ENCODE measurements around the gene KRT5.

The KRT5 gene

GRCh38 chr12:52519826-52520662 is at the start of gene KRT5:
KRT5 (minus strand) TSS chr12:52520394; CDS start chr12:52520296, 98 bp downstream.
- DNase-seq, result no peak

GRCh38 chr12:52568111-52568510 is 47.9 kb upstream of the KRT5 start:
- DNase-seq, result no peak

- DNase-seq, result peak; percentile 54
Observed at GRCh38 chr12:52566847-52567291, 46.7 kb upstream of the KRT5 start.

- no peak for DNase-seq
Observed at GRCh38 chr12:52564582-52564981, 44.4 kb upstream of the KRT5 start.

DNA sequence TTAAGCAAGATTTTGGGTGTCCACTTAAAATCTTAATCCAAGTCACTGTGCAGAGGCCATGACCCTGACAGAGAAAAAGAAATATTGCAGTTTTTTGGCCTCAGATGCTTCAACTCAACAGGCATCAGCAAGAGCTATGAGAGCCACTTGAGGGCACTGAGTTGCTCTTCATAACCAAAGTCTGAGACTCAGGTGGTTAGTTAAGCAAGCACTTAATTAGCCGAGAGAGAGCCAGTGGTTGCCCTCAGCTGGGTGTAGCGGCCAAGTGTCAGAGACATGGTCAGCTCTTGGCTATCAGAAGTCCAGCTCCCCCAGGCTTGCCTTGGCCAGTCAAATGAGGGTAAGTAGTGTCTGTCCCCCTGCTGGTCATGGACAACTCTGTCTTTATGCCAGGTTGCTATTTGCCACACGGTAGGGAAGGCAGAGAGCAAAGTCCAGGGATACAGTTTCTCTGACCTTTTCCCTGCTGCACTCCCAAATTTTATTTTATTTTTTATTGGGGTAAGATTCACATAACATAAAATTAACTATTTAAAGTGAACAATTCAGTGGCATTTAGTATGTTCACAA is 41.8 kb upstream of the KRT5 start:
- DNase-seq, result no peak

DNA sequence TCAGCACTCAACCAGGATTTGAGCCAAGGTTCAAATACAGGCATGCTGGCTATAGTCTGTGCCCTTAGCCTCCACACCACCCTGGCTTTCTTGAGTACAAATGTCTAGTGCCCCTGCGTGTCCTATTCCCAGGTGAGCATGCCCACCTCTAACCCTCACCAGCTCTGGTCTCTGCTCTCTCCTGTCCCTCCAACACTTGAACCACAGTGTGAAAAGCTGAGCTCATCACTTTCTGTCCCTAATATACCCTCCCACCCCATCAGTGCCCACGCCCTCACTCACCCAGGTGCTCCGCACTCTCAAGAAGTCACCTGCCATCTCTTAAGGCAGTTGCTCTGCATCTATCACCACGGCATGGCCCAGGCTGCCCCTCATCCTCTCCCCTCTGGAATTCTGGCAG is 39.8 kb upstream of the KRT5 start:
- no peak for DNase-seq

DNA sequence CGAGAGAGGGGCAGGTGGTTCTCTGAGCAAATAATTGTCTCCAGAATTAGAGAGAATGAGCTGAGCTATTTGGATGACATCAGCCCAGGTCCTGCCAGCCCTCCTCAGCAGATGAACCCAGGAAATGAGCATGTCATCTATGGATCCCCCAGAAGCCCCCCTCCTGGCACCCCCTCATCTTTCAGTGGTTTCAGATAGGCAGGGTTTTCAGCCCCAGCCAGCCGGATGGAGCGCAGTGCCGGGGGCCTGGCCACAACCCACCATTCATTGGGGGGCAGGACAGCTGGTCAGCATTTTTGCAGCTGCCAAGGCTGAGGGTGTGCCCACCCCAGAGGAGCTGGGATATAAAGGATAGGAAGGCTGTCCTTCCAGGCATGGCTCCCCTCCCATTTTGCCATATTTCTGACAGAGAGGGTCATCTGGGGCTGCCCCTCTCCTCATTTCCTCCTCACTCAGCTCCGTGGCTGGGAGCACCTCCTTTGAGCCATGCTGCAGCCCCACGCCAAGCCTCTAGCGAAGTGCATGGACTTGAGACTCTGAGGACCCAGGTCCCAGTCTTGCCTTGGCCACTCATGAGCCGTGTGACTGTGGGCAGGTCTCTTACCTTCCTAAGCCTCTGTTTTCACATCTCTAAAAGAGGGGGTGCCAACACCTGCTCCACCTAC is 38.7 kb upstream of the KRT5 start:
- no peak for DNase-seq

GRCh38 chr12:52557476-52557875 is 37.3 kb upstream of the KRT5 start:
- DNase-seq, result no peak

DNA sequence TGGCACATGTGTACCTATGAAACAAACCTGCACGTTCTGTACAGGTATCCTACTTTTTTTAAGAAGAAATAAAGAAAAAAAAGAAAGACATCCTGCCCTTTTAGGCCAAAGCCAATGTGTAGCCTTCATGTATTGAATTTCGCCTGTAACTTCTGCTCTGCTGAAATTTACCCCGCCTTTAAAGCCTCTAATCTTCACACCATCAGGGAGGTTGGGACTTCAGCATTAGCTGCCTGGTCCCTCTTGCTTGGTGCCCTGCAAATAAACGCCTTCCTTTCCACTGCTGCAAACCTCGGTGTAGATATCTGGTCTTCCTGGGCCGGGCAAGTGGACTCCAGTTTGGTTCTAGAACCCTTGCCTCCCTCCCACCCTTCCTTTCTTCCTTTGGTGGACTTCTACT is 35.4 kb upstream of the KRT5 start:
- DNase-seq, result no peak

DNA sequence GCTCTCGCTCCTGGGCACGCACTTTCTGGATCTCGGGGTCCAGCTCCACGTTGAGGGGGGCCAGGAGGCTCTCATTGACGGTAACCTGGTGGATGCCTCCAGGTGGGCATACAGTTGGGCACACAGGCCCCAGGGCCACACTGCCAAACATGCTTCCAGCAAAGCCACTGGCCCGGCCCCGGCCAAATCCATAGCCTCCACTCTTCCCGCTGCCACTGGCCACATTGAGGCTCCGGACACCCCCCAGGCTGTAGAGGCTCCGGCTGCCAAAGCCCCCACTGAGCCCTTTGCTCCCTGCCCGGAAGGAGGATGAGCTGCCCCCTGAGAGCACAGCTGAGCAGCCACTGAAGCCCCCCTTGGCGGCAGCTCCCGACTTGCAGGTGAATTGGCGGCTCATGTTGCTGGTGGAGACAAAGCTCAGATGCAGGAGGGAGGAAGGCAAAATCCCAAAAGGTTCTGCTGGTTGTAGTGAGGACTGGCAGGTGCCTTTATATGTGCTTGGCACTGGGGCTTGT is 32.5 kb upstream of the KRT5 start, which contains the start of gene KRT71:
KRT71 (minus strand) TSS at position 465 of the 515 bp plus-strand sequence; CDS start at position 397, 68 bp downstream.
- DNase-seq, result no peak

DNA sequence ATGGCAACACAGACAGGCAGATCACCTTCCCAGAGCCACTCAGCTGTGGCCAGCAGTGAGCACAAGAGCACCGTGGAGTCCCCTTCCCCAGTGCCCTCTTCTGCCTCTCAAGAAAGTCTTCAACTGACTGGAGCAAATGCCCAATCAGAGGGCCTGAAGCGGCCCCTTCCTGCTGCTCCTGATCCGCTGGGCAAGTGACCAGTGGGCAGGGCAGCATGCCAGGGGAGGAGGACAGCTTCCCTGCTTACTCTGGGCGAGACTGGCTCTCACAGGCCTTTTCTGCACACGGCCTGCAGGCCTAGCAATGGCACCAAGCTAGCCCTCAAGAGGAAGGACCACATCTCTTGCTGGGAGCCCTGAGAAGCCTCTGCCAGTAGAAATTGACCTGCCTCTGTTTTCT is 31.9 kb upstream of the KRT5 start:
- DNase-seq, result no peak

DNA sequence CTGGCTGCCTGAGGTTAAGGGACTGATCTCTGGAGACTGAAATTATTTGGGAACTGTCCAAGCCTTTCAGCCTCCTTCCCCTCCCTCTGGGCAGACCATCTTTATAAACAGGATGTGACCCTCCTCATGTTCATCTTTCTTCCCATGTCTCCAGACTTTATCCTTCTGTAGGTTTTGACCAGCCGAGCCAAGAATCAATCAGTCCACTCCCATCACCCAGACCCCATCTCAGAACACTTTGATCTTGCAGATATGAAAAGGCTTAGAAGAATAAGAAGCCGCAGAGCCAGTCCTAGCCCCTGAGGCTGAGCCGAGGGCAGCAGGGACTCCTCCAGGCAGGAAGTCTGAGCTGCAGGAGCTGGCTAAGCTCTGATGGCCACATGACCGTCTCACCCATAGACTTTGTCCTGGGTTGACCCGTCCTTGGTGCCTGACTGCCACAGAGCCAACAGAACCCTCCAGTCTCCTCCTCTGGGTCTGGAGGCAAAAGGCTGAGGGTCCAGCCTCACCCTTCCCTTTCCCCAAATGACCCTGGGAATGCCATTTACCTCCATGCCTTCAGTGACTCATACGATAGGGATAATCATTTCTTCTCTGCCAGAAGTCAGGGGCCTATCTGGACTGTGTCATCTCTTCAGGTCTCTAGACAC is 31.1 kb upstream of the KRT5 start:
- DNase-seq, result no peak

DNA sequence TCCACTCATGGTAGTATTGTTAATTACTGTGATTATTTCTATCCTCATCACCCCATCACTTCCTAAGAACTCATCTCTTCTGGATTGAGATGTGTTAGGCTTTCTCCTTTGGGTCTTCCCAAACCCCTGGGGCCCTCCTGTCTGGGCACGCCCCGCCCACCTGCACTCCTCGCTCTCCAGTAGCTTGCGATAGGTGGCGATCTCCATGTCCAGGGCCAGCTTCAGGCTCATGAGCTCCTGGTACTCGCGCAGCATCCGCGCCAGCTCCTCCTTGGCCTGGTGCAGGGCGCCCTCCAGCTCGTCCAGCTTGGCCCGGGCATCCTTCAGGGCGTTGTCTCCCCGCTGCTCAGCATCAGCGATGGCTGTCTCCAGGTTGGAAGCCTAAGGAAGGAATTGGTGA is 25.9 kb upstream of the KRT5 start:
- no peak for DNase-seq

- no peak for DNase-seq
Observed at GRCh38 chr12:52543985-52544883, 24.0 kb upstream of the KRT5 start.

DNA sequence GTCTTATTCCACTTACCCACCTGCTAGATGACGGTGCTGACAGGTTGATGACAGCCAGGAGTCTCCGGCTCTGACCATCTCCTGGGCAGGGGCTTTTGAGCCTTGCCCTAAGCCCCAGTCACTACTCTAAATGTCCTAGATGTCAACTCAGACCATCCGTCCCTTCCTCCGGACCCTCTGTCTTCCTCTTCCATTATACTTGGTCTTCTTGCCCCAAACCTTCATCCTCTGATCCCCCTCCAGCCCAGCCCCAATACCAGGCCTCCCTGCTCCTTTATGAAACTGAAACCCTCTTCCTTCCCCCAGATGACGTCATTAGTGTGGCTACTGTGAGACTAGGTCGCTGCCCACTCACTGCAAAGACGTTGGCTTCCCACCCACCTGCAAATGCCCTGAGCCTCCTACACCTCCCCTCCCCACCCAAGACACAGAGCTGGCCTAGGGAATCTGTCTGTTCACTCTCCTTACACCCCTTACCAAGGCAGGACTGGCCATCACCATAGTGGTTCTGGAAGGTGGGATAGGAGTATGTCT is 22.7 kb upstream of the KRT5 start:
- no peak for DNase-seq

- no peak for DNase-seq
Observed at GRCh38 chr12:52542157-52542556, 22.0 kb upstream of the KRT5 start.

- DNase-seq, result no peak
Observed at GRCh38 chr12:52541709-52542108, 21.5 kb upstream of the KRT5 start.

GRCh38 chr12:52540531-52540930 is 20.3 kb upstream of the KRT5 start:
- DNase-seq, result no peak

DNA sequence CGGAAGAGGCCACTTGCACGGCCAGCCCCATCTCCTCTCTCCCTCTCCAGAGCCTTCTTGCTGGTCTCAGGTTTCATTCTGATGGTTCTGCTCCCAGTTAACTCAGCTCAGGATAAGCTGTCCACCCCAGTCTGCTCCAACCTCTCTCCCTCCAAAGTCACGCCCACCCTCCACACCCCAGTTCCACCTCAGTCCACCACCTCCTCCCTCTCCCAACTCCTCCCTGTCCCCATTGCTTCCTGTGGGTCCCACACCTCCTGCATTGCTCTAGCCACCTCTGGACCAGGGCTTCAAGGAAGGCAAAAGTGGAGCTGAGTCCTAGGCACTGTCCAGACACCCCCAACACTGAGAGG is 19.6 kb upstream of the KRT5 start:
- DNase-seq, result no peak

GRCh38 chr12:52539083-52539820 is 19.1 kb upstream of the KRT5 start:
- DNase-seq, result no peak

DNA sequence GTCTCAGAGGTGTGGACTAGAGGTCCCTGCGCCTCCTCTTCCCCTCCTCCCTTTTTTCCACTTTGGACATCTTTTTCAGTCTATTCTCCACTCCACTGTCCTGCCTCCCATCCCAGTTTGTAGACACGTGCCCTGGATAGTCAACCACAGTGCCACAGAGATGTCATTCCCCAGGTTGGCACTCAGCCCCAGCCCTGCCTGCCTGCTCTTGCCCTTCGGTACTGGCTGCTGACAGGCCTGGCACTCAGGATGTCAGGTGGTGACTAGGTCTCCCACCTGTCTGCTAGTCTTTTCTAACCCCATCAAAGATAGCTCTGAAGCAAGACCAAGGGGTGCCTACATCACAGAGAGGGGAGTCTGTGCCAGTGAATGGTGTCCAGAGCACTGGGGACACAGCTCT is 16.9 kb upstream of the KRT5 start:
- DNase-seq, result no peak

Data from retina (tissue), 1 donor.